HEK293 (cell line): ENCODE data around the gene FSTL4.

Experiments
- CTCF ChIA-PET: fragments of 350-600 bp; formaldehyde crosslinking; extraction: SDS; loops from one replicate; lab custom pipeline; 2021; ENCODE audit warnings: antibody characterized with exemption; lab: Yijun Ruan, JAX
- POLR2A ChIA-PET: fragments of 300-600 bp; formaldehyde crosslinking; extraction: SDS; loops from one replicate; lab custom pipeline; 2020; ENCODE audit warnings: antibody characterized with exemption, inconsistent platforms; lab: Yijun Ruan, JAX
- H3K27ac ChIP-seq: fragments of 200-500 bp; sonication (Bioruptor generic); 2 replicates; pipeline ENCODE4 v1.5.1; 2014; ENCODE audit warnings: low read depth, low read length, control low read depth, inconsistent platforms; ENCODE audit errors: extremely low read depth
- H3K36me3 ChIP-seq, 2 experiments: fragments of 200-500 bp in 1 of 2; sonication (Bioruptor generic) in 1 of 2; 1 replicate in 1 of 2; 2 replicates in 1 of 2; pipeline ENCODE4 v1.5.1; 2014 to 2017; ENCODE audit warnings: inconsistent platforms in 2 of 2, low read length in 2 of 2; ENCODE audit not compliant: control insufficient read depth in 2 of 2, insufficient read depth in 1 of 2
- H3K4me1 ChIP-seq: fragments of 200-500 bp; sonication (Bioruptor generic); 2 replicates; pipeline ENCODE4 v1.5.1; 2014; ENCODE audit warnings: mild to moderate bottlenecking, low read length, inconsistent platforms; ENCODE audit not compliant: control insufficient read depth, insufficient read depth
- H3K4me3 ChIP-seq: 2 replicates; pipeline ENCODE4 v1.5.1; 2011; ENCODE audit warnings: low read depth, mild to moderate bottlenecking, control low read depth, low read length, moderate library complexity
- H3K9me3 ChIP-seq: fragments of 200-500 bp; sonication (Bioruptor generic); 2 replicates; pipeline ENCODE4 v1.5.1; 2014; ENCODE audit warnings: low read depth, low read length, inconsistent platforms; ENCODE audit not compliant: control insufficient read depth, insufficient read depth
- AEBP2 ChIP-seq: fragments of 450-650 bp; formaldehyde crosslinking; IDR thresholded peaks from 2 replicates; pipeline ENCODE4 v1.5.1; 2016; ENCODE audit warnings: missing biosample characterization, missing genetic modification characterization, borderline replicate concordance
- ATF2 ChIP-seq: fragments of 450-650 bp; formaldehyde crosslinking; IDR thresholded peaks from 2 replicates; pipeline ENCODE4 v1.5.1; 2016; ENCODE audit warnings: missing biosample characterization, missing genetic modification characterization, low read depth
- EGR2 ChIP-seq: fragments of 450-650 bp; formaldehyde crosslinking; IDR thresholded peaks from 2 replicates; pipeline ENCODE4 v1.5.1; 2016; ENCODE audit warnings: low read depth, missing biosample characterization, missing genetic modification characterization
- PATZ1 ChIP-seq: fragments of 450-650 bp; formaldehyde crosslinking; IDR thresholded peaks from 2 replicates; pipeline ENCODE4 v1.5.1; 2016; ENCODE audit warnings: missing biosample characterization, missing genetic modification characterization
- PRDM2 ChIP-seq: fragments of 450-650 bp; formaldehyde crosslinking; IDR thresholded peaks from 2 replicates; pipeline ENCODE4 v1.5.1; 2016; ENCODE audit warnings: missing biosample characterization, missing genetic modification characterization, borderline replicate concordance
- TRIM28 ChIP-seq: IDR thresholded peaks from 2 replicates; pipeline ENCODE4 v1.6.1; 2011; ENCODE audit warnings: low read length, control low read depth, borderline replicate concordance
- TSHZ1 ChIP-seq: fragments of 450-650 bp; formaldehyde crosslinking; IDR thresholded peaks from 2 replicates; pipeline ENCODE4 v1.5.1; 2016; ENCODE audit warnings: missing biosample characterization, missing genetic modification characterization, borderline replicate concordance
- YY1 ChIP-seq: fragments of 450-650 bp; formaldehyde crosslinking; IDR thresholded peaks from 2 replicates; pipeline ENCODE4 v1.5.1; 2018; ENCODE audit warnings: missing biosample characterization, missing genetic modification characterization
- ZNF155 ChIP-seq: fragments of 450-650 bp; formaldehyde crosslinking; IDR thresholded peaks from 2 replicates; pipeline ENCODE4 v1.5.1; 2016; ENCODE audit warnings: missing biosample characterization, missing genetic modification characterization
- ZNF174 ChIP-seq: fragments of 450-650 bp; formaldehyde crosslinking; IDR thresholded peaks from 2 replicates; pipeline ENCODE4 v1.5.0; 2017; ENCODE audit warnings: missing biosample characterization, mild to moderate bottlenecking, missing genetic modification characterization
- ZNF175 ChIP-seq: fragments of 450-650 bp; formaldehyde crosslinking; IDR thresholded peaks from 2 replicates; pipeline ENCODE4 v1.5.1; 2016; ENCODE audit warnings: missing biosample characterization, missing genetic modification characterization
- ZNF426 ChIP-seq: fragments of 450-650 bp; formaldehyde crosslinking; IDR thresholded peaks from 2 replicates; pipeline ENCODE4 v1.5.1; 2017; ENCODE audit warnings: missing biosample characterization, missing genetic modification characterization, mild to moderate bottlenecking, inconsistent platforms, moderate library complexity
- ZNF530 ChIP-seq: fragments of 450-650 bp; formaldehyde crosslinking; IDR thresholded peaks from 2 replicates; pipeline ENCODE4 v1.5.1; 2016; ENCODE audit warnings: low read depth, missing biosample characterization, missing genetic modification characterization
- ZNF548 ChIP-seq: fragments of 450-650 bp; formaldehyde crosslinking; IDR thresholded peaks from 2 replicates; pipeline ENCODE4 v1.5.1; 2016; ENCODE audit warnings: missing biosample characterization, missing genetic modification characterization
- ZNF596 ChIP-seq: fragments of 450-650 bp; IDR thresholded peaks from 2 replicates; pipeline ENCODE4 v1.5.0; 2018; ENCODE audit warnings: missing biosample characterization, mild to moderate bottlenecking, missing genetic modification characterization, moderate library complexity
- ZNF610 ChIP-seq: fragments of 450-650 bp; formaldehyde crosslinking; IDR thresholded peaks from 2 replicates; pipeline ENCODE4 v1.5.1; 2016; ENCODE audit warnings: missing biosample characterization, missing genetic modification characterization, borderline replicate concordance
- ZNF645 ChIP-seq: fragments of 450-650 bp; formaldehyde crosslinking; IDR thresholded peaks from 2 replicates; pipeline ENCODE4; 2016; ENCODE audit warnings: missing biosample characterization, missing genetic modification characterization

Gene FSTL4

GRCh38 chr5:133451926-133452325, 160.4 kb downstream of the FSTL4 start:
- no peak for TF ChIP-seq ATF2 (tag by site-specific recombination)
- no peak for TF ChIP-seq ZNF596 (tag by site-specific recombination)
- TF ChIP-seq YY1 (tag by site-specific recombination): no peak
- no peak for TF ChIP-seq ZNF530 (tag by site-specific recombination)
- TF ChIP-seq PATZ1 (tag by site-specific recombination): no peak
- TF ChIP-seq ZNF548 (tag by site-specific recombination): no peak
- TF ChIP-seq ZNF155 (tag by site-specific recombination): no peak
- no peak for TF ChIP-seq AEBP2 (tag by site-specific recombination)
- TF ChIP-seq TSHZ1 (tag by site-specific recombination): no peak
- no peak for TF ChIP-seq ZNF175
- TF ChIP-seq EGR2 (tag by site-specific recombination): no peak
- H3K9me3 ChIP-seq: no peaks in the 10 kb centered on the region
- H3K36me3 ChIP-seq: no peaks in the 10 kb centered on the region
- CTCF ChIA-PET: interaction anchor here (0.6 to 0.9 kb wide), 2 partner anchors 9 to 442 kb away, joined by 3 to 5 read pairs; no protein-coding TSS in a partner anchor
- no peak overlapping the region for H3K4me3 ChIP-seq
- no peaks in the 10 kb centered on the region; the same call in 1 of the 2 replicates for H3K4me1 ChIP-seq
- no peak overlapping the region for H3K27ac ChIP-seq
- POLR2A ChIA-PET: no interaction called here

- CTCF ChIA-PET: interaction anchor here (0.6 to 1.7 kb wide), 3 partner anchors 10 to 442 kb away, joined by 4 to 16 read pairs (median 5); no protein-coding TSS in a partner anchor
- Histone ChIP-seq H3K9me3 (no peaks in the 10 kb centered on the region), H3K27ac (no peak overlapping the region), H3K4me3 (no peak overlapping the region), H3K4me1 (no peaks in the 10 kb centered on the region; the same call in 1 of the 2 replicates), H3K36me3 (no peaks in the 10 kb centered on the region)
- POLR2A ChIA-PET: no interaction called here
- TF ChIP-seq TRIM28 (no peak), ZNF426 (tag by site-specific recombination) (no peak), ZNF610 (tag by site-specific recombination) (no peak), PRDM2 (tag by site-specific recombination) (no peak), ZNF174 (tag by site-specific recombination) (no peak), ZNF645 (tag by site-specific recombination) (no peak)
Measured at GRCh38 chr5:133450286-133450685, 162.1 kb downstream of the FSTL4 start.
